ENCODE measurements around the gene FYN. TPM values are rescaled to one million over a fixed set of nuclear protein-coding genes. Genes with fewer than 3 reads are reported as not detected.

Gene FYN
- total and polyA plus RNA-seq, 2 experiments from 2014 or later, result 58.6 to 166 TPM

DNA sequence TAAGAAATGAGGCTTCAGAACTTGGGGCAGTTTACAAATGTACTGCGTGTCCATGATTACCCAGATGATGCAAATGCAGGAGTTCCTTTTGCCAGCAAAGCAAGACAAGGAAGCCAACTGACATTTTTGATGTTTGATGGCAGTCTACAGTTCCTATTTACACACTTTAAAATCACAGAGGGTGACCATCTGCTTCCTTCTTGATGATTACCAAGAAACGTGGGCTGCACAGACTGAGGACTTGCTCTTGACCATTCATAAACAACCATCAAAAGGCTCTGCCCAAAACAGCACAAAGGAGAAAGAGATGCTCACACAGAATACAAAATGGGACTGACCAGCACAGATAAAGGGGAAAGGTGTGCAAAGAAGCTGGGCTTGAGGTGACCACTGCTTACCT lies 187.7 kb downstream of the FYN start:
- no peak overlapping the region for H3K27ac ChIP-seq
- TF ChIP-seq EZH2 (IDR thresholded peaks at IDR 0.05; ENCODE audit: insufficient read depth, poor library complexity, severe bottlenecking) (no peak), EZH2phosphoT487 (IDR thresholded peaks at IDR 0.05; ENCODE audit: insufficient read depth, low read depth) (no peak)
- H2AFZ ChIP-seq, result no peak overlapping the region
- H3K9me3 ChIP-seq (ENCODE audit: low read depth), result no peaks in the 10 kb centered on the region
- 0 out of 2 replicates have a peak, but pooled peaks cover 9% of the 10 kb centered on the region for H3K79me2 ChIP-seq (ENCODE audit: insufficient read depth)
- H3K27me3 ChIP-seq (replicated peaks; ENCODE audit: insufficient read depth), result no peaks in the 10 kb centered on the region
- H3K9ac ChIP-seq, result no peak overlapping the region
- peaks cover 26% of the 10 kb centered on the region for H3F3A ChIP-seq (ENCODE audit: insufficient read depth)
- H3K4me2 ChIP-seq (ENCODE audit: unreplicated experiment), result no peak overlapping the region
- H3K9me2 ChIP-seq (ENCODE audit: insufficient read depth), result no peaks in the 10 kb centered on the region
- H4K20me1 ChIP-seq (ENCODE audit: insufficient read depth), result no peaks in the 10 kb centered on the region
- 46 to 59% methylated on average over 2 of the region's 2 CpGs for WGBS, 2 experiments (ENCODE audit: low coverage in 1 of 2, low lambda C conversion rate in 2 of 2, missing lambda C conversion rate in 2 of 2)
- no peak for DNase-seq
- in situ Hi-C loops (cut with MboI), result no loop called here
- peaks cover 34% of the 10 kb centered on the region for H3K36me3 ChIP-seq (ENCODE audit: low read depth)
- H3K4me3 ChIP-seq, result no peak overlapping the region
- H3K4me1 ChIP-seq (ENCODE audit: insufficient read depth), result peaks cover 27% of the 10 kb centered on the region

DNA sequence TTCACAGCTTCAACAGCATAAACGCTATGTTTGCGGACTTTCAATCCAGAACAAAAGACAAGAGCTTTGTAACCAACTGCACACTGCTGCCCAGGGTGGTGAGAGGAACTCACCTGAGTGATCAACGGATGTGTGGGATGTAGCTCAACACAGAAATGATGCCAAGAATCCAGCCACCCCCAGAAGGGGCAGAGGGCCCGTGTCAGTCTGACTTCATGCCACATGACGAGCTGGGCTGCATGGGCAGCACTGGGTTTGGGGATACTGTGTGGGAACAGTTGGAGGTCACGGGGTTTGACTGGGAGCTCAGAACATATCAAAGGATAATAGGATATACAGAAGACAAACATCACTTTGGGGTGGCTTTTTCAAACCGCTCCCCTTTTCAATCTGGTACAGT lies 188.2 kb downstream of the FYN start:
- no peaks in the 10 kb centered on the region for H3K9me2 ChIP-seq (ENCODE audit: insufficient read depth)
- no peak for DNase-seq
- in situ Hi-C loops (cut with MboI), result no loop called here
- H3F3A ChIP-seq (ENCODE audit: insufficient read depth), result peaks cover 26% of the 10 kb centered on the region
- H3K9me3 ChIP-seq (ENCODE audit: low read depth), result no peaks in the 10 kb centered on the region
- H3K4me2 ChIP-seq (ENCODE audit: unreplicated experiment), result no peak overlapping the region
- H4K20me1 ChIP-seq (ENCODE audit: insufficient read depth), result no peaks in the 10 kb centered on the region
- 94 to 98% methylated on average over 7 of the region's 7 CpGs for WGBS, 2 experiments (ENCODE audit: low coverage in 1 of 2, low lambda C conversion rate in 2 of 2, missing lambda C conversion rate in 2 of 2)
- H3K36me3 ChIP-seq (ENCODE audit: low read depth), result peaks cover 37% of the 10 kb centered on the region
- no peak for TF ChIP-seq EZH2phosphoT487 (IDR thresholded peaks at IDR 0.05; ENCODE audit: insufficient read depth, low read depth)
- TF ChIP-seq EZH2 (IDR thresholded peaks at IDR 0.05; ENCODE audit: insufficient read depth, poor library complexity, severe bottlenecking), result no peak
- no peak overlapping the region for H3K9ac ChIP-seq
- H3K4me3 ChIP-seq, result no peak overlapping the region
- no peaks in the 10 kb centered on the region for H3K27me3 ChIP-seq (replicated peaks; ENCODE audit: insufficient read depth)
- H3K79me2 ChIP-seq (ENCODE audit: insufficient read depth), result 0 out of 2 replicates have a peak, but pooled peaks cover 9% of the 10 kb centered on the region
- H3K4me1 ChIP-seq (ENCODE audit: insufficient read depth), result peaks cover 27% of the 10 kb centered on the region
- H3K27ac ChIP-seq, result no peak overlapping the region
- H2AFZ ChIP-seq, result no peak overlapping the region

DNA sequence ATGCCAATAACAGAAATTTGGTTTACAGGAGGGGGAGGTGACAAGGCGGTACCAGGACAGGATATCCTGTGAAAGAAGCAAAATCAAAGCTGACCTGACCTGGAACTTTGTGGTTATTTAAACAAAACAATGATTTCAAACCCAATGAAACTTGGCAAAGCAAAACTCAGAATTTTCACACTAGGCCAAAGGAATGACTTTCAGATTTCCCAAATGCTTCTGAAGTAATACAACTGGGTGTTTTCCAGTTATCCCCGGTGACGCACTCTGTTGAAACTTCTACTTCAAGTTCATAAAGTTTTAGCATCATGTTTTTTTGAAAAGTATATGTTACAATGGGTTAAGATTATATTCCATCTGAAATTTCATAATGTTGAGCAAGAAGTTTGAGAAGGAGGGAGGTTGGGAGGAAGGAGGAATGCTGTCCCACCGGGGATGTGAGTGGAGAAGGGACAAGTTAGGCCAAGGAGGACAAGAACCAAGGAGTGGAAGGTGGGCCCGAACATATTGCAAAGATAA lies 189.4 kb downstream of the FYN start:
- TF ChIP-seq EZH2phosphoT487 (IDR thresholded peaks at IDR 0.05; ENCODE audit: insufficient read depth, low read depth) (0 out of 2 replicates have a peak, but pooled peaks have one; percentile 61), EZH2 (IDR thresholded peaks at IDR 0.05; ENCODE audit: insufficient read depth, poor library complexity, severe bottlenecking) (no peak)
- peak; percentile 91 for DNase-seq
- Histone ChIP-seq H3K9me2 (ENCODE audit: insufficient read depth) (no peaks in the 10 kb centered on the region), H3K9ac (peak overlapping the region; percentile 52), H3K4me3 (no peak overlapping the region), H3K27me3 (replicated peaks; ENCODE audit: insufficient read depth) (no peaks in the 10 kb centered on the region), H3K79me2 (ENCODE audit: insufficient read depth) (0 out of 2 replicates have a peak, but pooled peaks cover 9% of the 10 kb centered on the region), H4K20me1 (ENCODE audit: insufficient read depth) (no peaks in the 10 kb centered on the region), H2AFZ (no peak overlapping the region), H3K36me3 (ENCODE audit: low read depth) (peaks cover 40% of the 10 kb centered on the region), H3K9me3 (ENCODE audit: low read depth) (no peaks in the 10 kb centered on the region), H3K4me1 (ENCODE audit: insufficient read depth) (peaks cover 27% of the 10 kb centered on the region), H3K27ac (peak overlapping the region; percentile 80), H3F3A (ENCODE audit: insufficient read depth) (peaks cover 20% of the 10 kb centered on the region), H3K4me2 (ENCODE audit: unreplicated experiment) (peak overlapping the region; percentile 30)
- 18 to 41% methylated on average over 5 of the region's 5 CpGs for WGBS, 2 experiments (ENCODE audit: low coverage in 1 of 2, low lambda C conversion rate in 2 of 2, missing lambda C conversion rate in 2 of 2)
- in situ Hi-C loops (cut with MboI), result no loop called here

DNA sequence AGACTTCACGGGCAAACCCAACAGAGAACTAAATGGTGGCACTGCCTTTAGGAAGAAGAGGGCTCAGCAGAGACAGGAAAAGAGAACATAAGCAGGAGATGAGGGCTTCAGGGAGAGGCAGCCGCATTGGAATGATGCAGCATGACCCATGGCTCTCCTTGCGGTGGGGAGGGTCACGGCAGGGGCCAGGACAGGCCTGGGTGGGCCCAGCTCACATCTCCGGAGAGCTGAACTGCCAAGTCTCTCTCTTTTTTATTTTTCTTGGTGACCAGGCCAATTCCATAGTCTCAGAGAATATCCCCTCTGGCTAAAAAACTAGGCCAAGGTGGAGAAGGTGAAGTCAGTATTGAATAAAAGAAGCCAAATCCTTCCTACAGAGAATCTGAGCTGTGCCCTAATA lies 190.1 kb downstream of the FYN start:
- DNase-seq, result no peak
- 0 out of 2 replicates have a peak, but pooled peaks cover 9% of the 10 kb centered on the region for H3K79me2 ChIP-seq (ENCODE audit: insufficient read depth)
- TF ChIP-seq EZH2 (IDR thresholded peaks at IDR 0.05; ENCODE audit: insufficient read depth, poor library complexity, severe bottlenecking), result no peak
- no peak for TF ChIP-seq EZH2phosphoT487 (IDR thresholded peaks at IDR 0.05; ENCODE audit: insufficient read depth, low read depth)
- H3K9ac ChIP-seq, result peak overlapping the region; percentile 40
- peak overlapping the region; percentile 30 for H3K4me2 ChIP-seq (ENCODE audit: unreplicated experiment)
- H3K36me3 ChIP-seq (ENCODE audit: low read depth), result peaks cover 38% of the 10 kb centered on the region
- peaks cover 20% of the 10 kb centered on the region for H3F3A ChIP-seq (ENCODE audit: insufficient read depth)
- H3K27me3 ChIP-seq (replicated peaks; ENCODE audit: insufficient read depth), result no peaks in the 10 kb centered on the region
- in situ Hi-C loops (cut with MboI), result no loop called here
- H3K27ac ChIP-seq, result peak overlapping the region; percentile 80
- H3K4me1 ChIP-seq (ENCODE audit: insufficient read depth), result peaks cover 27% of the 10 kb centered on the region
- 59 to 62% methylated on average over 5 of the region's 5 CpGs for WGBS, 2 experiments (ENCODE audit: low coverage in 1 of 2, low lambda C conversion rate in 2 of 2, missing lambda C conversion rate in 2 of 2)
- no peaks in the 10 kb centered on the region for H3K9me3 ChIP-seq (ENCODE audit: low read depth)
- H4K20me1 ChIP-seq (ENCODE audit: insufficient read depth), result no peaks in the 10 kb centered on the region
- H2AFZ ChIP-seq, result no peak overlapping the region
- no peaks in the 10 kb centered on the region for H3K9me2 ChIP-seq (ENCODE audit: insufficient read depth)
- H3K4me3 ChIP-seq, result no peak overlapping the region
